Cardiac muscle cell (in vitro differentiated cells and primary cell): ENCODE results near the gene CBFA2T2. TPM values are rescaled to one million over a fixed set of nuclear protein-coding genes. Genes with fewer than 3 reads are reported as not detected.
"Not testable (repeated sequence)": the region's sequence is repeated elsewhere in the genome, so short reads cannot be mapped to it uniquely, and the experiment has no call there.

Experiments used
- DNase-seq, 2 donors: peaks; one replicate each; pipeline versions ENCODE4 v3.0.0 to v3.0.0-alpha.2; 2010 to 2017; ENCODE audit warnings: low read depth in 1 of 2, low spot score in 1 of 2
- H3K27ac ChIP-seq: fragments of 200-600 bp; sonication (generic); 2 replicates; pipeline ENCODE4 v1.5.1; 2016
- H3K27me3 ChIP-seq: fragments of 200-600 bp; sonication (generic); 2 replicates; pipeline ENCODE4 v1.6.0; 2016; ENCODE audit warnings: control low read depth
- H3K36me3 ChIP-seq: fragments of 200-600 bp; sonication (generic); 2 replicates; pipeline ENCODE4 v1.5.1; 2016; ENCODE audit warnings: control low read depth
- H3K4me1 ChIP-seq: fragments of 200-600 bp; sonication (generic); 2 replicates; pipeline ENCODE4 v1.8.1; 2017; ENCODE audit warnings: low read depth, mild to moderate bottlenecking, mixed run types
- H3K4me3 ChIP-seq: fragments of 200-600 bp; sonication (generic); 2 replicates; pipeline ENCODE4 v1.5.1; 2016; ENCODE audit warnings: mild to moderate bottlenecking
- H3K9me3 ChIP-seq: fragments of 200-600 bp; sonication (generic); 2 replicates; pipeline ENCODE4 v1.5.1; 2017; ENCODE audit warnings: low read depth, mild to moderate bottlenecking, control low read depth
- CTCF ChIP-seq: IDR thresholded peaks from 2 replicates; pipeline ENCODE4 v1.5.1; 2012; ENCODE audit warnings: low read depth, mild to moderate bottlenecking, low read length
- polyA plus RNA-seq: library from polyadenylated mRNA; unstranded; fragments of >200 nt; fragmentation: Nextera tagmentation; extraction: Ambion mirVana; gene quantifications from 2 replicates; pipeline ENCODE4 v1.2.1, GENCODE V29; 2016
- total RNA-seq: library from RNA; depleted of rRNA; stranded (reverse); fragments of >200 nt; gene quantifications from 2 replicates; pipeline ENCODE4 v1.2.3, GENCODE V29; 2016

Gene CBFA2T2
- total and polyA plus RNA-seq, 2 experiments from 2014 or later, result 36.7 to 53.1 TPM

GRCh38 chr20:33443512-33444239, 46.2 kb upstream of the CBFA2T2 start, which contains the start of gene SNTA1:
TSS of gene SNTA1 (minus strand) at chr20:33443763. CDS start at chr20:33443620, 143 bp downstream.
- H3K27ac ChIP-seq, result peak within 1 kb of the TSS; percentile 92
- H3K4me3 ChIP-seq, result peak within 1 kb of the TSS; percentile 68
- H3K9me3 ChIP-seq, result no peaks in the 10 kb centered on the region
- TF ChIP-seq CTCF, result no peak
- H3K4me1 ChIP-seq, result peaks cover 40% of the 10 kb centered on the region
- peak; percentile 85 to 98 for DNase-seq
- peaks cover 2% of the 10 kb centered on the region for H3K36me3 ChIP-seq
- no peaks in the 10 kb centered on the region for H3K27me3 ChIP-seq

- no peak for TF ChIP-seq CTCF
- peak in 1 of 2 donors; percentile 46 for DNase-seq
- Histone ChIP-seq H3K9me3 (no peaks in the 10 kb centered on the region), H3K4me3 (no peak overlapping the region), H3K27ac (peak overlapping the region; percentile 92), H3K36me3 (no peaks in the 10 kb centered on the region), H3K4me1 (peaks cover 28% of the 10 kb centered on the region), H3K27me3 (no peaks in the 10 kb centered on the region)
Observed at GRCh38 chr20:33444797-33445560, 44.9 kb upstream of the CBFA2T2 start.

- peak overlapping the region; percentile 69 for H3K27ac ChIP-seq
- H3K27me3 ChIP-seq, result no peaks in the 10 kb centered on the region
- TF ChIP-seq CTCF, result no peak
- H3K4me1 ChIP-seq, result peaks cover 18% of the 10 kb centered on the region
- H3K9me3 ChIP-seq, result no peaks in the 10 kb centered on the region
- DNase-seq, result no peak
- no peak overlapping the region for H3K4me3 ChIP-seq
- H3K36me3 ChIP-seq, result no peaks in the 10 kb centered on the region
Observed at GRCh38 chr20:33445881-33446625, 43.8 kb upstream of the CBFA2T2 start.

- no peak overlapping the region for H3K27ac ChIP-seq
- H3K4me3 ChIP-seq, result no peak overlapping the region
- TF ChIP-seq CTCF, result no peak
- H3K4me1 ChIP-seq, result peaks cover 10% of the 10 kb centered on the region
- H3K36me3 ChIP-seq, result no peaks in the 10 kb centered on the region
- H3K9me3 ChIP-seq, result no peaks in the 10 kb centered on the region
- peak in 1 of 2 donors; percentile 37 for DNase-seq
- H3K27me3 ChIP-seq, result no peaks in the 10 kb centered on the region
Observed at GRCh38 chr20:33450867-33451266, 39.0 kb upstream of the CBFA2T2 start.

- not testable (repeated sequence) for H3K9me3 ChIP-seq, H3K27me3 ChIP-seq, H3K36me3 ChIP-seq, H3K4me1 ChIP-seq, H3K27ac ChIP-seq, H3K4me3 ChIP-seq
- TF ChIP-seq CTCF, result peak; percentile 91
- DNase-seq, result peak; percentile 80 to 82
Observed at GRCh38 chr20:33456916-33457642, 32.8 kb upstream of the CBFA2T2 start.
